Hepatocyte (in vitro differentiated cells): ENCODE results near the gene ITFG1. TPM values are rescaled to one million over a fixed set of nuclear protein-coding genes. Genes with fewer than 3 reads are reported as not detected.

ENCODE experiments used
- polyA plus RNA-seq: library from polyadenylated mRNA; unstranded; fragments of >200 nt; fragmentation: Nextera tagmentation; extraction: Ambion mirVana; gene quantifications from 2 replicates; pipeline ENCODE4 v1.2.1, GENCODE V29; 2016
- small RNA-seq: library from RNA; depleted of rRNA; stranded (forward); fragments of <200 nt; gene quantifications from one replicate; pipeline ENCODE3, GENCODE V24; 2014
- total RNA-seq: library from RNA; depleted of rRNA; stranded (reverse); fragments of >200 nt; gene quantifications from 2 replicates; pipeline ENCODE4 v1.2.3, GENCODE V29; 2014

Gene ITFG1
- total and polyA plus RNA-seq, 2 experiments from 2014 or later: 87.8 to 91.4 TPM

Small RNA genes lying within 50 kb of the gene (small RNA-seq; reads per million reads assigned to genes)
- gene RF00019 (not detected), gene RNA5SP425 (not detected)

Other genes starting within 250 kb of the ITFG1 start
- 71.7 and 79.4 TPM in 2 replicates for gene PHKB, start 268 bp upstream of the ITFG1 start, total RNA-seq
- 28.7 and 29.3 TPM in 2 replicates for gene PHKB, start 268 bp upstream of the ITFG1 start, polyA plus RNA-seq